Right forelimb (tissue), 1 donor: Measurements from ENCODE around the gene SCARF2.

Experiments
- DNase-seq: peaks from one replicate; pipeline ENCODE4 v3.0.0-alpha.2; 2018

SCARF2 gene

GRCh38 chr22:20439928-20440575 is 2.4 kb upstream of the SCARF2 start:
- no peak for DNase-seq

GRCh38 chr22:20439556-20439927 is 1.9 kb upstream of the SCARF2 start:
- DNase-seq = no peak

DNA sequence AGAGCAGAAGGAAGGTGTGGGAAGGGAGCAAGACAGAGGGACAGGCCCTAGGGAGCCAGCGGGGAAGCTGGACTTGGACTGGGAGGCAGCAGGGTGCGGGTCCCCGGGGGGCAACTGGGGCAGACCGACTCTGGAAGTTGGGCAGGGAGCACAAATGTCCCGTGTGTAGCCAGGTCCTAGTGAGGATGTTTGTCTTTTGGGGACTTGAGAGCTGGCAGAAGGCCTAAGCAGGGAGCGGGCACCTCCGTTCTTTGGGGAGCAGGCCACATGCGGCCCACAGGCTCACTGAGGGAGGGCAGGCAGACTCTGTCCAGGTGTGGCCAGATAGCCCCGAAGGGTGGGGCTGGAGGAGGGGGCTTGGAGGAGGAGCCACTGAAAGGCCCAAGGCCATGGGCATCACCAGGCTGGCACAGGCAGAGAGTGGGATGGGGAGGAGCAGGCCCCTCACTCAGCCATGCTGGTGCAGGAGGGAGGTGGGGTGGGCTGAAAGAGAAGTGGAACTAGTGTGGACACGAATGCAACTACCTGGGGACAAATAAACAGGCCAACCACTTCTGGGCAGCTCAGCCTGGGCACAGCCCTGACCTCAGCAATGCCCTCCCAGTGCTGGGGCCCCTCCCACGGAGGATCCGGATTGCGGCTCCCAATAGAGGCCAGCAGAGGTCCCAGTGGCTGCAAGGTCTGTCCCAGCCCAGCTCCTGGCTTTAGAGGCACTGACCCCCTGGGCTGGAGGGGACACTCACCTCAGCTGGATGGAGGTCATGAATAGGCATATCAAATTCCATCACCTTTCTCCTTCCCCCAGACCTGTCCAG is 1.3 kb upstream of the SCARF2 start:
- no peak for DNase-seq

DNA sequence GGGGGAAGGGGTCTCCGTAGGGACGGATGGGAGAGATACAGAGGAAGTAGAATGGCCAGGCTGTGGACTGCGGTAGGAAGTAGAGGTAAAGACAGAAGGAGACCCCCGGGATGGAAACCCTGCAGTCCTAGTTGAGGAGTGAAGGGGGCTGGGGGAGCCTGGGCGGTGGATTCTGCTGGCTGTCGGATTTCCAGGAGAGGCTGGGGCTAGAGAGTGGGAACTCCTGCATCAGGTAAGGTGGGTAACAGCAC is 727 bp upstream of the SCARF2 start:
- no peak for DNase-seq

DNA sequence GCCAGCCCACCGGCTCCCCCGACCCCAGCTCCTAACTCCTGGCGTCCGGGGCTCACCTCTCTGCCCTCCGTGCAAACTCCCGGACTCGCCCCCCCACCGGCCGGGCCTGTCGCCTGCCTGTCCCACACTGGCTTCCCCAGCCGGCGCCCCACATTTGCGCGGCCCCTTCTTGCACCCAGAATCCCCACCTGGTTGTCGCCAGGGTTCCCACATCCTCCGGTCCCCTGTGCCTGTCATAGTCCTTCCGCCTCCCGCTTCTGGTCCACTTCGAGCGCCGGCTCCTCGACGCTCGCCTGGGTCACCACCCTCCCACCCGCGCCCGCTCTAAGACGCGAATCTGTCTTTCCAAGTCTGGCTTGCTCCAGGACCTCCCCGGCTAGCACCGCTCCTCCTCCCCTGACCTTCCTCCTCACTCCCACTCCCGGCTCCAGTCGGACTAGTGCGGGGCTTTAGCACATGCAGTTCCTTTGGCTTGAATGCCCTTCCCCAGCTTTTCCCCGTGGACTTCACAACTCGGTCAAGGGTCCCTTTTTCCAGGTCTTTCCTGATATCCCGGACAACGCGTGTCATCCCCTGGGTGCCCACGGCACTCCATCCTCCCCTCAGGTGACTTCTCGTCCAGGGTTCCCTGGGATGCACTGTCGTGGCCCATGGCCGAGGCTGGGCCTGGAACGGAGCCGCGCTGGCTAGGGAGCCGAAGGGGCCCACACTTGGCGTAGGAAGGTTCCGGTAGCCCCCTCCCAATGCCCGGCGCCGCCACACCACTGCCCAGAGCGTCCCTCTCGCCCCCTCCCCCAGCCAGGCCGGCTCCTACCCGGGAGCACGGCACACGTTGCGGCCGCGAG is 635 bp downstream of the SCARF2 start:
- DNase-seq = no peak

DNA sequence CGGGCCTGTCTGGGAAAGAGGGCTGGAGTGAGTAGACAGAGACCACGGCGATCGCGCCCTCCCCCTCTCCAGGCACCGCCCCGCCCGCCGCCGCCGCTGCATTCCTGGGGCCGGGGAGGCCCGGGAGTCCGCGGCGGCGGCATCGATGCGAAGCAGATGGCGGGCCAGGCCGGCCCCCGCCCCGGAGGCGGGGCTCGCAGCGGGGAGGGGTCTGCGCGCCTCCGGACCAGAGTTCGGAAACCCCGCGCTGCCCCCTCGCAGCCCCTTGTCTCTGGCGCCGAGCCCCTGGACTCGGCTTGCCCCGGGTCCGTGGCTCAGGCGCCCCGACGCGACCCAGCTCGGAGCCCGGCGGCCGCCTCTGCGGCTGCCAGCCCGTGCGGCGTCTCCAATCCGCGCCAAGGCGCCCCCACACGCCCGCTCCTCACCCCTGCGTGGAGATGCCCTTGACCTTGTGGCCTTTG is 1.3 kb downstream of the SCARF2 start:
- peak; percentile 81 for DNase-seq

GRCh38 chr22:20435436-20436306 is 2.0 kb downstream of the SCARF2 start:
- DNase-seq = no peak

GRCh38 chr22:20434773-20435172 is 2.9 kb downstream of the SCARF2 start:
- no peak for DNase-seq

DNA sequence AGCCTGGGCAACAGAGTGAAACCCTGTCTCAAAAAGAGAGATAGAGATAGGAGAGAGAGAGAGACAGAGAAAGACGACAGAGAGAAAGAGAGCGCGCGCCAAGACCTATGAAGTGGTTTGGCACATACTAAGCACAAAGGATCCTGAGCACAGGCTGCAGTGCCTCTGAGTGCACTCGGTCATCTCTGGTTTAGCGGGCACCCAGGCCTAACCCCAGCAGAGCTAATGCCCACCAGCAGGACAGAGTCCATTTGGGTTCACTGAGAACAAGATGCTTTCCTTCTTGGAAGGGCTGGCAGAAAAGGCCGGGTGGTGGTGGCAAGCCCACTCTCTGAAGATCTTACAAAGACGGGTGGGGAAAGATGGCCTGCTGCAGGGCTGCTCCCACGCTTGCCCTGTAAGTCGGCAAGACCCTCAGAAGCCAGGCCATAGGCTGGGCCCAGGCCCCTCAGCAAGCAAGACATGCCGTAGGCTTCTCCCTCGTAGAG is 3.3 kb downstream of the SCARF2 start:
- DNase-seq = no peak

DNA sequence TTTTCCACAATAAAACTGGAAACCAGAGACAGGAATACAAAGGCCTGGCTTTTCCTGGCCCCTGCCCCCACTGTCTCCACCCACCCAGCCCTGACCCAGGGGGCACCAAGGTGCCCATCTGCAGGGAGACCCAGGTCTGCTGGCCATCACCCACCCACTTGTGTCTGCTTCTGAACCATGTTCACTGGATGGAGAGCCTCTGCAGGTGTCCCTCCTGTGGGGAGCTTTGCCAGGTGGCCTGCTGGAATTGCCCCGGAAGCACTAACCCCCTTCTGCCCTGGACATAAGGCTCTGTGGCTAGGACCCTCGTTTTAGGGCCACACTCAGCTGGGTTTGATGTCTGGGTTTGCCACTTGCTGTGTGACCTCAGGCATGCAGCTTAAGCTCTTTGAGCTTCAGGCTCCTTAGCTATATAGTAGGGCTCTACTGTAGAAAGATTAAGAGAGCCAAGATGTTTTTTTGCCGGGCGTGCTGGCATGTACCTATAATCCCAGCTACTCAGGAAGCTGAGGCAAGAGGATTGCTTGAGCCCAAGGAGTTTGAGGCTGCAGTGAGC is 3.9 kb downstream of the SCARF2 start:
- DNase-seq = no peak

DNA sequence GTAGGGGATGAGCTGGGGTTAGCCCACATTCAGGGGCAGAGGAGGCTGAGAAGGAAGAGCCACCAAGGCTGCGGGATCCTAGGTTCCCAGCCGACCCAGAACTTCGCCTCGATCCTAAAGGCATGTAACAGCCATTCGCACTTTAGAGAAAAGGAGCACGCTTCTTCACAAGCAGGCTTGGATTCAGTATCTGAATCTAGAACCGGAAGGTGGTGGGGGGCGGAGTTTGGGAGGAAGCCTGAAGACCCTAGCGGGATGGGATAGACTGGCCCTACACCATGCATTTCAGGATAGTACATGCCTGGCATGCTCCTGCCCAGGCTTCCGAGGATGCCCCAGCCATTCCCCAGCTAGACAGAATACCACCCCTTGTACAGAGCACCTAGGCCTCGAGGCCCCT is 4.4 kb downstream of the SCARF2 start:
- DNase-seq = no peak

DNA sequence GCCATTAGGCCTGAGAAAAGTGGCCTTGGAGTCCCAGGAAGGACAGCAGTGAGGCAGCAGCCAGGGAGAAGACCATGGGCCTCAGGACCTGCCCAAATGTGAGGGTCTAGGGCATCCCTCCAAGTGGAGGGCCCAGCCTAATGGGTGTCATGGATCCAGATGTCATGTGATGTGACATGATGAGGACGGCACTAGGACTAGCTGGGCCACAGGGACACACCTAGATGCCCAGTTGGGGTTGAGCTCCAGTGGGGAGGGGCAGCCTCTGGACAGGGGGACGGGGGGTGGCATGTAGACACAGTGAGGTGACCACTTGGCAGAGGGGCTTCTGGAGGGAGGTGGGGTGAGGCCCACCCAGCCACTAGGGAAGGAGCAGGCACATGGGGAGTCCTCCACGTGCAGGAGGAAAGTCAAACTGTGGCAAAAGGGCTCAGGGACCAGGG is 5.4 kb downstream of the SCARF2 start:
- DNase-seq = no peak

GRCh38 chr22:20431511-20432192 is 6.0 kb downstream of the SCARF2 start:
- DNase-seq = no peak

GRCh38 chr22:20430720-20431510 is 6.7 kb downstream of the SCARF2 start:
- DNase-seq = no peak

DNA sequence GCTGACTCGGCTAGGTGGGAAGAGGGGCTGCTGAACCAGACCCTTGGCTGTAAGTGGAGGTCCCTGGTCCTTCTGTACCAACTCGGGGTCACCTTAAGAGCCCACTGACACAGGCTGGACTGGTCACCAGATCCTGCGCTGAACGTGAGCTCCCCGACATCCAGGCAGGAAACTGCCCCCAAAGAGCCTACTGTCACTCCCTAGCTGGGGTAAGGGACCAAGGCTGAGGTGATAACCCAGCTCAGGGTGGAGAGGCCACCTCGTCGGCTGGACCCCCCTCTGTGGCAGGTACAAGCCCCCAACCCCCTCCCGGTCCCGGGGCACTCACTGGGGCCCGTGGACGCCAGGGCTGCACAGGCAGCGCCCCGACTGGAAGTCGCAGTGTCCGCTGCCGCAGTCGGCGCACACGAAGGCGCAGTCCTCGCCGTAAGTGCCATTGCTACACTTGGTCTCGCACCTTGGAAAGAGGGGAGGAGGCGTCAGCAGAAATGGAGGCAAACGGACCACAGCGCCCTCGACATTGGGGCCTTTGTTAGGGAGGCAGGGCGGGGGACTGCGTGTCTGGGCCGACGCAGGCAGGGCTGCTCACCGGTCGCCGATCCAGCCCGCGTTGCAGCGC is 7.4 kb downstream of the SCARF2 start:
- no peak for DNase-seq

- DNase-seq = no peak
Observed at GRCh38 chr22:20429254-20430100, 8.1 kb downstream of the SCARF2 start.

GRCh38 chr22:20428496-20429253 is 8.9 kb downstream of the SCARF2 start:
- peak; percentile 35 for DNase-seq

DNA sequence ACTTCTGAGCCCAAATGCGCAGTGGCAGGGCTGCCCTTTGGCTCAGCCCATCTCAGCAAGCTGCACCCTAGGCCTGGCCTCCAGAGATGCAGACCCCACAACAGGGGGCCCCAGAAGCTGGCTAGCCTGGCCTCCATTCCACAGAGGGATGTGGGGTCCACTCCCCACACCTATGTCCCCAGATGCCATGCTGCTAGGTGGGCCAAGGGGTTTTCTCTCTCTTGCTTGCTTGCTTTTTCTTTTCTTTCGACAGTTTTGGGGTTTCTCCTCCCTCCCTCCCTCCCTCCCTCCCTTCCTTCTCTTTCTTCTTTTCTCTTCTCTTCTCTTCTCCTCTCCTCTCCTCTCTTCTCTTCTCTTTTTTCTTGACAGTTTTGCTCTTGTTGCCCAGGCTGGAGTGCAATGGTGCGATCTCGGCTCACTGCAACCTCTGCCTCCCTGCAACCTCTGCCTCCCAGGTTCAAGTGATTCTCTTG is 9.6 kb downstream of the SCARF2 start:
- peak; percentile 16 for DNase-seq
